CD4-positive, alpha-beta T cell (primary cell): ENCODE measurements around the gene TH. TPM values are rescaled to one million over a fixed set of nuclear protein-coding genes. Genes with fewer than 3 reads are reported as not detected.

Experiments
- ATAC-seq: fragments of 200-7000 bp; cut with Tn5 transposase; one replicate; pipeline ENCODE4 v1.10.0; 2022; ENCODE audit warnings: mild to moderate bottlenecking; ENCODE audit not compliant: poor library complexity
- CTCF ChIA-PET: fragments of 350-600 bp; sonication (Branson Sonifier 250); formaldehyde crosslinking; loops from one replicate; lab custom pipeline; 2021; ENCODE audit warnings: antibody characterized with exemption, inconsistent platforms; lab: Charles Lee
- POLR2A ChIA-PET: fragments of 350-600 bp; sonication (Branson Sonifier 250); formaldehyde crosslinking; loops from one replicate; lab custom pipeline; 2021; ENCODE audit warnings: antibody characterized with exemption, inconsistent platforms; lab: Charles Lee
- DNase-seq, 14 experiments: peaks; one replicate each; pipeline ENCODE4 v3.0.0-alpha.2; 2013 to 2020; ENCODE audit warnings: mixed read lengths in 2 of 14
- H3K27ac ChIP-seq, 2 donors: one replicate each; pipeline versions ENCODE4 v1.5.1 to v1.7.0; 2013; ENCODE audit warnings: low read length in 2 of 2, low read depth in 1 of 2, mild to moderate bottlenecking in 1 of 2
- H3K27me3 ChIP-seq, 2 experiments: 1 replicate in 1 of 2; 2 replicates in 1 of 2; pipeline versions ENCODE4 v1.6.1 to v1.7.0; 2013; ENCODE audit warnings: low read length in 2 of 2, control low read depth in 1 of 2, mild to moderate bottlenecking in 1 of 2, moderate library complexity in 1 of 2; ENCODE audit not compliant: insufficient read depth in 2 of 2, control insufficient read depth in 1 of 2
- H3K36me3 ChIP-seq: one replicate; pipeline ENCODE4 v1.6.1; 2013; ENCODE audit warnings: low read length, control low read depth; ENCODE audit not compliant: insufficient read depth
- H3K4me1 ChIP-seq: one replicate; pipeline ENCODE4 v1.6.1; 2013; ENCODE audit warnings: low read length, control low read depth; ENCODE audit not compliant: insufficient read depth
- H3K4me3 ChIP-seq: one replicate; pipeline ENCODE4 v1.5.1; 2013; ENCODE audit warnings: mild to moderate bottlenecking, low read length, moderate library complexity
- H3K9me3 ChIP-seq, 2 experiments: 1 replicate in 1 of 2; 2 replicates in 1 of 2; pipeline versions ENCODE4 v1.6.1 to v1.7.0; 2013; ENCODE audit warnings: low read length in 2 of 2, mild to moderate bottlenecking in 2 of 2, control low read depth in 1 of 2, moderate library complexity in 1 of 2; ENCODE audit not compliant: control insufficient read depth in 1 of 2, insufficient read depth in 1 of 2
- H3K27ac Mint-ChIP-seq: one replicate; pipeline ENCODE4 v1.8.0; 2020; ENCODE audit warnings: mixed read lengths
- H3K27me3 Mint-ChIP-seq: one replicate; pipeline ENCODE4 v1.8.0; 2021; ENCODE audit warnings: mixed read lengths
- H3K36me3 Mint-ChIP-seq: one replicate; pipeline ENCODE4 v1.8.0; 2021; ENCODE audit warnings: low read depth, mixed read lengths
- H3K4me1 Mint-ChIP-seq: one replicate; pipeline ENCODE4 v1.8.0; 2021; ENCODE audit warnings: low read depth, mixed read lengths
- H3K4me3 Mint-ChIP-seq: one replicate; pipeline ENCODE4 v1.8.0; 2020; ENCODE audit warnings: mild to moderate bottlenecking, mixed read lengths
- H3K9me3 Mint-ChIP-seq: one replicate; pipeline ENCODE4 v1.8.0; 2020; ENCODE audit warnings: mixed read lengths
- CTCF ChIP-seq: fragments of 200-600 bp; IDR thresholded peaks from one replicate; pipeline ENCODE4 v1.8.0; 2022; ENCODE audit warnings: antibody characterized with exemption, mild to moderate bottlenecking
- intact Hi-C, 2 experiments: fragments of 100-400 bp; cut with DNase I in 1 of 2; cut with micrococcal nuclease in 1 of 2; formaldehyde crosslinking; loops; one replicate each; pipeline versions ENCODE4 v1.15.1 to v1.9.0; 2023 to 2025; cut with DNase I, micrococcal nuclease
- total RNA-seq, 174 experiments: library from RNA in 2 of 174; stranded (reverse) in 2 of 174; gene quantifications; one replicate each; pipeline ENCODE4 v1.2.3 and lab custom pipeline; 2021 to 2026

TH gene
- total RNA-seq, 2 experiments from 2014 or later: not detected

GRCh38 chr11:2207773-2208621 is 36.4 kb upstream of the TH start:
- no peaks in the 10 kb centered on the region for H3K36me3 Mint-ChIP-seq
- no peak for TF ChIP-seq CTCF
- POLR2A ChIA-PET: no interaction called here
- no peak overlapping the region for H3K27ac Mint-ChIP-seq
- H3K4me3 Mint-ChIP-seq: no peak overlapping the region
- H3K27me3 Mint-ChIP-seq: no peaks in the 10 kb centered on the region
- intact Hi-C loops: loop anchor here in 1 of 2 experiments (10.0 kb wide), 1 partner anchor 97 kb away; the partner anchor contains the start of genes C11orf21 and TSPAN32
- CTCF ChIA-PET: no interaction called here
- DNase-seq (peak in 1 of 14 experiments; percentile 16), ATAC-seq (no peak)
- no peaks in the 10 kb centered on the region for H3K9me3 Mint-ChIP-seq
- Histone ChIP-seq H3K27ac (no peak overlapping the region), H3K27me3 (no peaks in the 10 kb centered on the region), H3K4me3 (no peak overlapping the region), H3K4me1 (peaks cover 6% of the 10 kb centered on the region), H3K36me3 (no peaks in the 10 kb centered on the region), H3K9me3 (peaks cover 0 to 13% of the 10 kb centered on the region in 2 experiments)
- H3K4me1 Mint-ChIP-seq: no peaks in the 10 kb centered on the region

DNA sequence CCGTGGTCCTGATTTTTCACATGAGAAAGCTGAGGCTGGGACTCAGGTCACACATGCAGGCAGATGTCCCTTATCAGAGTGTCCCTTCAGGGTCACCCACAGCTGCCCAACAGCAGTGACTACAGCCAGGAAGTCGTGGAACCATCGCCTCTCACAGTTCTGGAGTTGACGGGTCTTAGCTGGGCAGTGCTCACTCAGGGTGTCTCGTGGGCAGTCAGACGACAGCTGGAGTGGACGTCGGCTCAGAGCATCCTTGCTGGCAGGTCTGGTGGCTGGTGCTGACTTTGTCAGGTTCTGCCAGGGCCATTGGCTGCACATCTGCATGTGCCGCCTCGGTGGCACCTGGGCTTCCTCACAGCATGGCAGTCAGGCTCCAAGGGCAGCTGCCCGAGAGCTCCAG is 35.6 kb upstream of the TH start:
- ChIA-PET POLR2A (no interaction called here), CTCF (no interaction called here)
- no peaks in the 10 kb centered on the region for H3K36me3 ChIP-seq
- no peak overlapping the region for H3K4me3 ChIP-seq
- no peaks in the 10 kb centered on the region for H3K27me3 ChIP-seq
- peaks cover 0 to 13% of the 10 kb centered on the region in 2 experiments for H3K9me3 ChIP-seq
- H3K4me1 Mint-ChIP-seq: no peaks in the 10 kb centered on the region
- DNase-seq: peak in 2 of 14 experiments; percentile 4 to 30
- intact Hi-C loops: loop anchor here in 1 of 2 experiments (10.0 kb wide), 1 partner anchor 98 kb away; the partner anchor contains the start of genes C11orf21 and TSPAN32
- no peak for TF ChIP-seq CTCF
- H3K9me3 Mint-ChIP-seq: no peaks in the 10 kb centered on the region
- no peak overlapping the region for H3K27ac ChIP-seq
- no peak overlapping the region for H3K4me3 Mint-ChIP-seq
- H3K4me1 ChIP-seq: no peaks in the 10 kb centered on the region
- no peak overlapping the region for H3K27ac Mint-ChIP-seq
- ATAC-seq: no peak
- H3K36me3 Mint-ChIP-seq: no peaks in the 10 kb centered on the region
- no peaks in the 10 kb centered on the region for H3K27me3 Mint-ChIP-seq

DNA sequence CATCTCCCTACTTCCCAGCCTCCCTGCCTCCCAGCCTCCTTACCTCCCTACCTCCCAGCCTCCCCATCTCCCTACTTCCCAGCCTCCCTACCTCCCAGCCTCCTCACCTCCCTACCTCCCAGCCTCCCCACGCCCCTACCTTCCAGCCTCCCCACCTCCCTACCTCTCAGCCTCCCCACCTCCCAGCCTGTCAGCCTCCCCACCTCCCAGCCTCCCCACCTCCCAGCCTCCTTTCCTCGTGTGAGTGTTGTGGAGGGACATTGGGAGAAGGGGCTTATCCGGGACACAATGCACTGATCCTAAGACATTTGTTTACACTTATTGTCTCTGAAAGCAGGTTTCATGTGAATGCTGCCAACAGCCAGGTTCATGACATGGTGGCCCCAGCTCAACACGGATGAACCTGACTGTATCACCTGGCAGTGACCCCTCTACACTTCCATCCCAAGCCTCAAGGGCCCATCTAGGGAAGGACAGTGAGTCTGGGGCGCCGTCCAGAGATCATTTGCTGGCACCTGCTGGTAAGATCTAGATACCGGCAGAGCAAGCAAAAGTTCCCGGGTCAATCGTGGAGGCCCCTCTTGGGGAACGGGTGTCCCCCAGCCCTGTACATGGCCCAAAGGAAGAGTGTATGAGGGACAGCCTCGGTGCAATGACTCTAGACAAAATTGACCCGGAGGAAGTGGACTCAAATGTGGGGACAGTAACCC is 34.5 kb upstream of the TH start:
- ATAC-seq: no peak
- intact Hi-C loops: loop anchor here in 1 of 2 experiments (10.0 kb wide), 1 partner anchor 99 kb away; the partner anchor contains the start of genes C11orf21 and TSPAN32
- H3K36me3 ChIP-seq: no peaks in the 10 kb centered on the region
- Mint-ChIP-seq H3K36me3 (no peaks in the 10 kb centered on the region), H3K27ac (no peak overlapping the region), H3K27me3 (no peaks in the 10 kb centered on the region), H3K4me1 (no peaks in the 10 kb centered on the region), H3K4me3 (no peak overlapping the region), H3K9me3 (no peaks in the 10 kb centered on the region)
- H3K4me1 ChIP-seq: no peaks in the 10 kb centered on the region
- H3K27me3 ChIP-seq: no peaks in the 10 kb centered on the region
- no peak for TF ChIP-seq CTCF
- ChIA-PET POLR2A (no interaction called here), CTCF (no interaction called here)
- H3K9me3 ChIP-seq: peaks cover 0 to 13% of the 10 kb centered on the region in 2 experiments
- peak in 2 of 14 experiments; percentile 2 to 21 for DNase-seq
- H3K4me3 ChIP-seq: no peak overlapping the region
- no peak overlapping the region for H3K27ac ChIP-seq
